Right lobe of liver (tissue), 4 donors: ENCODE measurements around the gene MXI1.

ENCODE experiments used
- POLR2A ChIP-seq: fragments of 450-650 bp; IDR thresholded peaks from one replicate; pipeline ENCODE4 v1.6.1; 2017; ENCODE audit warnings: antibody characterized with exemption, mild to moderate bottlenecking
- TF ChIP-seq, protein P1 (sequence below), 4 donors: fragments of 200-600 bp in 3 of 4; fragments of 450-650 bp in 1 of 4; IDR thresholded peaks; one replicate each; pipeline versions ENCODE4 v1.5.1 to v1.8.0; 2016 to 2022; ENCODE audit warnings: antibody characterized with exemption in 4 of 4, mild to moderate bottlenecking in 2 of 4
- donor health status: DM: no; HTN: no; CAD: no.
- donor health status: DM: no; HTN: no; CAD: no.
- donor health status: DM: no; HTN: yes; CAD: no.

GRCh38 chr10:110304394-110304779 lies 97.0 kb downstream of the MXI1 start:
- TF ChIP-seq, protein P1, sequence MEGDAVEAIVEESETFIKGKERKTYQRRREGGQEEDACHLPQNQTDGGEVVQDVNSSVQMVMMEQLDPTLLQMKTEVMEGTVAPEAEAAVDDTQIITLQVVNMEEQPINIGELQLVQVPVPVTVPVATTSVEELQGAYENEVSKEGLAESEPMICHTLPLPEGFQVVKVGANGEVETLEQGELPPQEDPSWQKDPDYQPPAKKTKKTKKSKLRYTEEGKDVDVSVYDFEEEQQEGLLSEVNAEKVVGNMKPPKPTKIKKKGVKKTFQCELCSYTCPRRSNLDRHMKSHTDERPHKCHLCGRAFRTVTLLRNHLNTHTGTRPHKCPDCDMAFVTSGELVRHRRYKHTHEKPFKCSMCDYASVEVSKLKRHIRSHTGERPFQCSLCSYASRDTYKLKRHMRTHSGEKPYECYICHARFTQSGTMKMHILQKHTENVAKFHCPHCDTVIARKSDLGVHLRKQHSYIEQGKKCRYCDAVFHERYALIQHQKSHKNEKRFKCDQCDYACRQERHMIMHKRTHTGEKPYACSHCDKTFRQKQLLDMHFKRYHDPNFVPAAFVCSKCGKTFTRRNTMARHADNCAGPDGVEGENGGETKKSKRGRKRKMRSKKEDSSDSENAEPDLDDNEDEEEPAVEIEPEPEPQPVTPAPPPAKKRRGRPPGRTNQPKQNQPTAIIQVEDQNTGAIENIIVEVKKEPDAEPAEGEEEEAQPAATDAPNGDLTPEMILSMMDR (IDR thresholded peaks at IDR 0.05), result peak in 1 of 4 donors; percentile 5
- TF ChIP-seq POLR2A, result no peak
